Immature natural killer cell (primary cell): ENCODE measurements around the gene ATE1. TPM values are rescaled to one million over a fixed set of nuclear protein-coding genes. Genes with fewer than 3 reads are reported as not detected.

Experiments used
- DNase-seq, 3 donors: peaks; one replicate each; pipeline ENCODE4 v3.0.0; 2022; ENCODE audit warnings: mixed read lengths in 1 of 3
- H3K27ac Mint-ChIP-seq, 6 donors: one replicate each; pipeline ENCODE4 v1.8.0; 2020; ENCODE audit warnings: mixed read lengths in 6 of 6, mild to moderate bottlenecking in 5 of 6, inconsistent platforms in 4 of 6, moderate library complexity in 3 of 6
- H3K27me3 Mint-ChIP-seq, 3 donors: one replicate each; pipeline ENCODE4 v1.8.0; 2020 to 2021; ENCODE audit warnings: low read depth in 3 of 3, mild to moderate bottlenecking in 3 of 3, mixed read lengths in 3 of 3, moderate library complexity in 3 of 3, inconsistent platforms in 1 of 3
- H3K36me3 Mint-ChIP-seq, 3 donors: one replicate each; pipeline ENCODE4 v1.8.0; 2020; ENCODE audit warnings: mixed read lengths in 3 of 3, inconsistent platforms in 2 of 3, mild to moderate bottlenecking in 2 of 3
- H3K4me1 Mint-ChIP-seq, 2 donors: one replicate each; pipeline ENCODE4 v1.8.0; 2020; ENCODE audit warnings: inconsistent platforms in 2 of 2, mild to moderate bottlenecking in 2 of 2, mixed read lengths in 2 of 2, moderate library complexity in 1 of 2
- H3K4me3 Mint-ChIP-seq, 5 donors: one replicate each; pipeline ENCODE4 v1.8.0; 2020; ENCODE audit warnings: mild to moderate bottlenecking in 5 of 5, mixed read lengths in 5 of 5, inconsistent platforms in 3 of 5, moderate library complexity in 3 of 5
- H3K9me3 Mint-ChIP-seq, 6 donors: one replicate each; pipeline ENCODE4 v1.8.0; 2020; ENCODE audit warnings: mild to moderate bottlenecking in 6 of 6, mixed read lengths in 6 of 6, inconsistent platforms in 4 of 6, moderate library complexity in 3 of 6
- polyA plus RNA-seq, 3 donors: library from polyadenylated mRNA; unstranded; fragments of 300-500 nt; fragmentation: Illumina TruSeq; gene quantifications; one replicate each; pipeline ENCODE4 v1.2.3, GENCODE V29; 2021

The ATE1 gene
- polyA plus RNA-seq, 3 donors from 2014 or later, result 16.9 to 34.5 (median 32.9) TPM

DNA sequence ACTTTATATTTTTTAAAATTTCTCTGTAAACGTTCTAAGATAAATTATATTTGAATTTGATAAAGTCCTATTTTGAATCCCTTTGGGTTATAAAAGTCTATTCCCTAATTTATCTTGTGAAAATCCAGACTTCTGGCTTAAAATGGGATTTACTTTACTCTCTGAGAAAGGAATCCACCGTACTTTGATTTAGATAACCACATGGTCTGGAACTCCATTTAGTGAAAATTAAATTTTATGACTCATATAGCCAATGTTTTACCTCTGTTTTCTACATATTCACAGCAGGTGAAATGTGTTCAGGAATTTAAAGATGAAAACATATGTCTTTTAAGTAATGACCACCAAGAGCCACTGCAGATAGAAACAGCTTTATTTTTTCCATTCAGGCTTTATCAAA, 187.8 kb downstream of the ATE1 start:
- peaks cover 4 to 18% (median 14%) of the 10 kb centered on the region in 3 donors for H3K27me3 Mint-ChIP-seq
- no peak for DNase-seq
- no peak overlapping the region for H3K4me3 Mint-ChIP-seq
- H3K9me3 Mint-ChIP-seq, result peaks cover 0 to 5% (median 0%) of the 10 kb centered on the region in 6 donors
- peaks cover 18 to 31% of the 10 kb centered on the region in 2 donors for H3K4me1 Mint-ChIP-seq
- H3K27ac Mint-ChIP-seq, result no peak overlapping the region
- peaks cover 21 to 31% (median 27%) of the 10 kb centered on the region in 3 donors for H3K36me3 Mint-ChIP-seq

DNA sequence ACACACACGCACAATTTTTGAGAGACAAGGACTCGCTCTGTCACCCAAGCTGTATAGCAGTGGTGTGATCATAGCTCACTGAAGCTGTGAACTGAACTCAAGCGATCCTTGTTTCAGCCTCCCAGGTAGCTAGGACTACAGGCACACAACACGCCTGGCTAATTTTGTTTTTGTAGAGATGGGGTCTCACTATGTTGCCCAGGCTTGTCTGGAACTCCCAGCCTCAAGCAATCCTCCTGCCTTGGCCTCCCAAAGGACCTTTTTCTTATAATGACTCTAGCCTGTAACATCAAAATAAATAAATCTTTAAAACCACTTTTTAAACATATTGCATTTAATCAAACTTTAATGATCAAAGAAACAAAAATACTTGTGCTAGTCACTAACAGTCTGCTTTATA, 188.7 kb downstream of the ATE1 start:
- Mint-ChIP-seq H3K4me1 (peaks cover 18 to 31% of the 10 kb centered on the region in 2 donors), H3K36me3 (peaks cover 16 to 26% (median 23%) of the 10 kb centered on the region in 3 donors), H3K4me3 (no peak overlapping the region), H3K27me3 (peaks cover 6 to 18% (median 15%) of the 10 kb centered on the region in 3 donors), H3K27ac (no peak overlapping the region), H3K9me3 (peaks cover 0 to 5% (median 0%) of the 10 kb centered on the region in 6 donors)
- no peak for DNase-seq

GRCh38 chr10:121736315-121737130, 191.3 kb downstream of the ATE1 start:
- no peak overlapping the region for H3K27ac Mint-ChIP-seq
- peaks cover 0 to 5% (median 0%) of the 10 kb centered on the region in 6 donors for H3K9me3 Mint-ChIP-seq
- H3K4me3 Mint-ChIP-seq, result no peak overlapping the region
- no peak for DNase-seq
- peaks cover 18 to 31% of the 10 kb centered on the region in 2 donors for H3K4me1 Mint-ChIP-seq
- peaks cover 9 to 22% (median 15%) of the 10 kb centered on the region in 3 donors for H3K27me3 Mint-ChIP-seq
- H3K36me3 Mint-ChIP-seq, result peaks cover 6 to 8% (median 7%) of the 10 kb centered on the region in 3 donors

GRCh38 chr10:121735263-121735662, 192.6 kb downstream of the ATE1 start:
- Mint-ChIP-seq H3K27me3 (peaks cover 9 to 17% (median 15%) of the 10 kb centered on the region in 3 donors), H3K27ac (no peak overlapping the region), H3K36me3 (no peaks in the 10 kb centered on the region), H3K4me3 (no peak overlapping the region), H3K9me3 (peaks cover 0 to 5% (median 0%) of the 10 kb centered on the region in 6 donors), H3K4me1 (peaks cover 18 to 31% of the 10 kb centered on the region in 2 donors)
- DNase-seq, result no peak

DNA sequence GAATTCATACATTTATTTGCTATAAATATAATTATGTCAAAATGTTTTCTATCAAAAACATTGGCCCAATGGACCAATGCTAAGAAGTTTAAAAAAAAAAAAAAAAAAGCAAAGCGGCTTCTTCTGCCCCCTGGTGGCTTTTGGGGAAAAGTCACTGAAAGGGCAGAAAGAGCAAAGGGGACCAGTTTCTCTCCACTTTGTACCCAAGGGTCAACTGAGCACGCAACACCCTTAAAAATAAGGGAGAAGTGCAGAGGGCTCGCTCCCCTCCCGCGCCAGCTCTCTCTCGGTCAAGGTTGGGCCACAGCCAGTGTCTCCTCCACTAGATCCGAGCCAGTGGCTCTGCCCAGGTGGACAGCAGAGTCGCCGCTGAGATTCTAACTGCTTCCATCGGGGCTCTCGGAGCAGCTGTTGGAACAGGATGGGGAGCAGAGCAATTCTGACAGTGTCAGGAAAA, 193.2 kb downstream of the ATE1 start:
- peaks cover 18 to 31% of the 10 kb centered on the region in 2 donors for H3K4me1 Mint-ChIP-seq
- peaks cover 0 to 5% (median 0%) of the 10 kb centered on the region in 6 donors for H3K9me3 Mint-ChIP-seq
- DNase-seq, result peak in 2 of 3 donors; percentile 10
- peaks cover 9 to 19% (median 15%) of the 10 kb centered on the region in 3 donors for H3K27me3 Mint-ChIP-seq
- no peak overlapping the region for H3K4me3 Mint-ChIP-seq
- no peaks in the 10 kb centered on the region for H3K36me3 Mint-ChIP-seq
- no peak overlapping the region for H3K27ac Mint-ChIP-seq

- Mint-ChIP-seq H3K27me3 (peaks cover 5 to 16% (median 7%) of the 10 kb centered on the region in 3 donors), H3K9me3 (no peaks in the 10 kb centered on the region), H3K36me3 (no peaks in the 10 kb centered on the region), H3K4me1 (peaks cover 7 to 14% of the 10 kb centered on the region in 2 donors), H3K27ac (no peak overlapping the region), H3K4me3 (no peak overlapping the region)
- DNase-seq, result no peak
These were observed 195.0 kb downstream of the ATE1 start for GRCh38 chr10:121732656-121733445.

- H3K36me3 Mint-ChIP-seq, result no peaks in the 10 kb centered on the region
- no peak overlapping the region for H3K4me3 Mint-ChIP-seq
- no peaks in the 10 kb centered on the region for H3K9me3 Mint-ChIP-seq
- peaks cover under 1 to 7% of the 10 kb centered on the region in 2 donors for H3K4me1 Mint-ChIP-seq
- peaks cover 5 to 16% (median 6%) of the 10 kb centered on the region in 3 donors for H3K27me3 Mint-ChIP-seq
- DNase-seq, result no peak
- no peak overlapping the region for H3K27ac Mint-ChIP-seq
These were observed 195.7 kb downstream of the ATE1 start for GRCh38 chr10:121732172-121732571.

GRCh38 chr10:121724282-121724681, 203.5 kb downstream of the ATE1 start:
- no peaks in the 10 kb centered on the region for H3K36me3 Mint-ChIP-seq
- no peaks in the 10 kb centered on the region for H3K9me3 Mint-ChIP-seq
- H3K27ac Mint-ChIP-seq, result no peak overlapping the region
- no peak overlapping the region for H3K4me3 Mint-ChIP-seq
- no peaks in the 10 kb centered on the region for H3K4me1 Mint-ChIP-seq
- H3K27me3 Mint-ChIP-seq, result peaks cover 4 to 7% (median 5%) of the 10 kb centered on the region in 3 donors
- no peak for DNase-seq

- no peak for DNase-seq
- no peaks in the 10 kb centered on the region for H3K4me1 Mint-ChIP-seq
- no peaks in the 10 kb centered on the region for H3K9me3 Mint-ChIP-seq
- H3K27me3 Mint-ChIP-seq, result peaks cover 4 to 7% (median 5%) of the 10 kb centered on the region in 3 donors
- no peaks in the 10 kb centered on the region for H3K36me3 Mint-ChIP-seq
- H3K27ac Mint-ChIP-seq, result no peak overlapping the region
- H3K4me3 Mint-ChIP-seq, result no peak overlapping the region
These were observed 205.2 kb downstream of the ATE1 start for GRCh38 chr10:121722665-121723064.

DNA sequence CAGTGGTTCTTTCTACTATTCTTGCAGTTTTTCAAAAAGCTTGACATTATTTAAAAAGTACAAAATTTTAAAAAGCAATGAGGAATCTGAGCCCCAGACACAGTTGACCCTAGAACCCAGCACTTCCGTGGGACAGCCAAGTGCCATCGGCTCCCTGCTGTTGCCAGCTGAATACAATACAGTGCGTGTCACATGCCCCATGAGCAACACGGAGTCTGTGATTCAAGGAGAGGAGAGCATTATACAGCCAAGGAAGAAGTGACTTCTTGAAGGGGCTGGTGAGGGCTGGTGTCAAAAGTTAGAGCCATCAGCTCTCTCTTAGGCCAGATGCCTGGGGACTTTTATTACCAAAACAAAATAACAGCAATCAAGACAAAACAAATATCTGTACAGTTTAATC, 206.6 kb downstream of the ATE1 start:
- no peak overlapping the region for H3K4me3 Mint-ChIP-seq
- no peak for DNase-seq
- H3K27me3 Mint-ChIP-seq, result peaks cover 2 to 7% (median 5%) of the 10 kb centered on the region in 3 donors
- no peak overlapping the region for H3K27ac Mint-ChIP-seq
- H3K9me3 Mint-ChIP-seq, result peaks cover 0 to 1% (median 0%) of the 10 kb centered on the region in 6 donors
- H3K36me3 Mint-ChIP-seq, result no peaks in the 10 kb centered on the region
- no peaks in the 10 kb centered on the region for H3K4me1 Mint-ChIP-seq

DNA sequence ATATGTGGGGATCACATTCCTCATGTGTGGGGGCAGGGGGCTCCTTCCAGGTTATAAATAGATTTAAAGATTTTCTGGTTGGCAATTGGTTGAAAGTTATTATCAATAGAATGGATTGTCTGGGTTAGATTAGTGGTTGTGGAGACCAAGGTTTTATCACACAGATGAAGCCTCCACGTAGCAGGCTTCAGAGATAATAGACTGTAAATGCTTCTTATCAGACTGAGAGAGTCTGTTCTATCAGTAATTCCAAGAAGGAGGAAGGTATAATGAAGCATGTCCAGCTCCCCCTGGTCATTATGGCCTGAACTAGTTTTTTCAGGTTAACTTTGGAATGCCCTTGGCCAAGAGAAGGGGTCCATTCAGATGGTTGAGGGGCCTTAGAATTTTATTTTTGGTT, 211.9 kb downstream of the ATE1 start:
- no peak overlapping the region for H3K4me3 Mint-ChIP-seq
- no peak overlapping the region for H3K27ac Mint-ChIP-seq
- H3K4me1 Mint-ChIP-seq, result no peaks in the 10 kb centered on the region
- DNase-seq, result no peak
- peaks cover 2 to 7% (median 3%) of the 10 kb centered on the region in 3 donors for H3K27me3 Mint-ChIP-seq
- H3K36me3 Mint-ChIP-seq, result no peaks in the 10 kb centered on the region
- peaks cover 0 to 4% (median 0%) of the 10 kb centered on the region in 6 donors for H3K9me3 Mint-ChIP-seq

DNA sequence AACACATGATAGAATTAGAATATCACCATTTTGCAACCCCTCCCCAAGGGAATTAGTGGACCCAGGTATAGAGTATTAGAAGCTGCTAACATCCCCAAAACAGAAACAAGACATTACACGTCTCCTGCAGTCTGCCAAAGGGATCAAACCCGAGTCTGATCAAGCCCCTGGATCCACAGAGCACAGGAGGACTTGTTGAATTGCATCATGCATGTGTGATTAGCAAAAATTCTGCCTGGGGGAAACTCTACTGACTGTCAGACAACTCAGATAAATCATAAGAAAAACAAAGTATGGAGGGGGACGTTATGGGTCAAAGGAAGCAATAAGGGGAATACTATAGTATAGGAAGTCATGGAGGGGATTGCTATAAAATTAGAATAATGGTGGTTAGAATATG, 212.8 kb downstream of the ATE1 start:
- Mint-ChIP-seq H3K27me3 (peaks cover 4 to 7% (median 4%) of the 10 kb centered on the region in 3 donors), H3K9me3 (peaks cover 0 to 4% (median 0%) of the 10 kb centered on the region in 6 donors), H3K4me3 (no peak overlapping the region), H3K36me3 (no peaks in the 10 kb centered on the region), H3K4me1 (no peaks in the 10 kb centered on the region), H3K27ac (no peak overlapping the region)
- no peak for DNase-seq

DNA sequence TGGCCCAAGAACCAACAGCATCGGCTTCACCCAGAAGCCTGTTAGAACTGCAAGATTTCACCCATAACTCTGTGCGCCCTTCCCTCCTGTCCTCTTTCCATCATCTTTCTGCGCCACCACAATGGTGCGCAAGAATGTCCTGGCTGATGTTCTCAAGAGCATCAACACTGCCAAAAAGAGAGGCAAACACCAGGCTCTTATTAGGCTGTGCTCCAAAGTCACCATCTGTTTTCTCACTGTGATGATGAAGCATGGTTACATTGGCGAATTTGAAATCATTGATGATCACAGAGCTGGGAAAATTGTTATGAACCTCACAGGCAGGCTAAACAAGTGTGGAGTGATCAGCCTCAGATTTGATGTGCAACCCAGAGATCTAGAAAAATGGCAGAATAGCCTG, 214.3 kb downstream of the ATE1 start:
- no peaks in the 10 kb centered on the region for H3K36me3 Mint-ChIP-seq
- H3K27ac Mint-ChIP-seq, result no peak overlapping the region
- H3K9me3 Mint-ChIP-seq, result peaks cover 0 to 4% (median 0%) of the 10 kb centered on the region in 6 donors
- no peak overlapping the region for H3K4me3 Mint-ChIP-seq
- peaks cover 3 to 4% (median 4%) of the 10 kb centered on the region in 3 donors for H3K27me3 Mint-ChIP-seq
- H3K4me1 Mint-ChIP-seq, result no peaks in the 10 kb centered on the region
- no peak for DNase-seq

- H3K27me3 Mint-ChIP-seq, result peaks cover 3 to 4% (median 4%) of the 10 kb centered on the region in 3 donors
- H3K4me1 Mint-ChIP-seq, result no peaks in the 10 kb centered on the region
- no peak for DNase-seq
These were observed 216.9 kb downstream of the ATE1 start for GRCh38 chr10:121710971-121711370.

More at GRCh38 chr10:121710971-121711370, 216.9 kb downstream of the ATE1 start:
- no peak overlapping the region for H3K27ac Mint-ChIP-seq
- no peak overlapping the region for H3K4me3 Mint-ChIP-seq
- H3K9me3 Mint-ChIP-seq, result peaks cover 0 to 5% (median 0%) of the 10 kb centered on the region in 6 donors
- no peaks in the 10 kb centered on the region for H3K36me3 Mint-ChIP-seq
